Measurements from ENCODE around the gene SH3YL1.
"Not testable (repeated sequence)": the region's sequence is repeated elsewhere in the genome, so short reads cannot be mapped to it uniquely, and the experiment has no call there.

The SH3YL1 gene

GRCh38 chr2:177733-178132 is 86.1 kb downstream of the SH3YL1 start:
- no peak for TF ChIP-seq ZNF384 (IDR thresholded peaks at IDR 0.05)
- POLR2A ChIA-PET: no interaction called here
- CTCF ChIA-PET: no interaction called here
- no peak for DNase-seq (ENCODE audit: extremely low spot score)

- ChIA-PET CTCF (no interaction called here), POLR2A (no interaction called here)
- no peak for TF ChIP-seq ZNF384 (IDR thresholded peaks at IDR 0.05)
- TF ChIP-seq BHLHE40 (IDR thresholded peaks at IDR 0.05; ENCODE audit: borderline replicate concordance): no peak
- TF ChIP-seq FOXK2 (IDR thresholded peaks at IDR 0.05): no peak
- no peak for TF ChIP-seq LEF1 (IDR thresholded peaks at IDR 0.05; ENCODE audit: borderline replicate concordance)
- TF ChIP-seq L3MBTL2 (conservative IDR thresholded peaks at IDR 0.05): no peak
- TF ChIP-seq ELF4 (IDR thresholded peaks at IDR 0.05): no peak
- TF ChIP-seq NFRKB (IDR thresholded peaks at IDR 0.05): no peak
- TF ChIP-seq SP1 (IDR thresholded peaks at IDR 0.05): no peak
- TF ChIP-seq HDGF (IDR thresholded peaks at IDR 0.05; ENCODE audit: borderline replicate concordance): no peak
- no peak for TF ChIP-seq TARDBP (IDR thresholded peaks at IDR 0.05)
- no peak for TF ChIP-seq FOXA1 (IDR thresholded peaks at IDR 0.05)
- no peak for TF ChIP-seq ARNT (IDR thresholded peaks at IDR 0.05)
- no peak for TF ChIP-seq CTBP1 (IDR thresholded peaks at IDR 0.05; ENCODE audit: borderline replicate concordance)
- TF ChIP-seq PKNOX1 (IDR thresholded peaks at IDR 0.05): no peak
- no peak for DNase-seq (ENCODE audit: extremely low spot score)
Measured at GRCh38 chr2:176917-177316, 86.9 kb downstream of the SH3YL1 start.

GRCh38 chr2:175880-176820 is 87.7 kb downstream of the SH3YL1 start:
- DNase-seq (ENCODE audit: extremely low spot score): no peak
- TF ChIP-seq FOXA1 (IDR thresholded peaks at IDR 0.05) (no peak), ELF4 (IDR thresholded peaks at IDR 0.05) (no peak), PKNOX1 (IDR thresholded peaks at IDR 0.05) (no peak), HDGF (IDR thresholded peaks at IDR 0.05; ENCODE audit: borderline replicate concordance) (no peak), NFRKB (IDR thresholded peaks at IDR 0.05) (no peak), FOXM1 (IDR thresholded peaks at IDR 0.05; ENCODE audit: borderline replicate concordance) (no peak), BHLHE40 (IDR thresholded peaks at IDR 0.05; ENCODE audit: borderline replicate concordance) (no peak), ZNF384 (IDR thresholded peaks at IDR 0.05) (no peak), L3MBTL2 (conservative IDR thresholded peaks at IDR 0.05) (no peak), ARNT (IDR thresholded peaks at IDR 0.05) (no peak)
- ChIA-PET CTCF (no interaction called here), POLR2A (no interaction called here)

GRCh38 chr2:175161-175786 is 88.6 kb downstream of the SH3YL1 start:
- DNase-seq (ENCODE audit: extremely low spot score): no peak
- ChIA-PET CTCF (no interaction called here), POLR2A (no interaction called here)
- TF ChIP-seq LEF1 (IDR thresholded peaks at IDR 0.05; ENCODE audit: borderline replicate concordance): no peak
- no peak for TF ChIP-seq FOXA1 (IDR thresholded peaks at IDR 0.05)
- no peak for TF ChIP-seq SUZ12 (IDR thresholded peaks at IDR 0.05)
- TF ChIP-seq FOXK2 (IDR thresholded peaks at IDR 0.05): no peak
- TF ChIP-seq HDGF (IDR thresholded peaks at IDR 0.05; ENCODE audit: borderline replicate concordance): no peak
- no peak for TF ChIP-seq CTBP1 (IDR thresholded peaks at IDR 0.05; ENCODE audit: borderline replicate concordance)
- TF ChIP-seq PKNOX1 (IDR thresholded peaks at IDR 0.05): no peak
- TF ChIP-seq ELF4 (IDR thresholded peaks at IDR 0.05): no peak
- TF ChIP-seq TARDBP (IDR thresholded peaks at IDR 0.05): no peak
- TF ChIP-seq ZNF384 (IDR thresholded peaks at IDR 0.05): no peak
- TF ChIP-seq NFRKB (IDR thresholded peaks at IDR 0.05): no peak
- no peak for TF ChIP-seq SP1 (IDR thresholded peaks at IDR 0.05)
- no peak for TF ChIP-seq L3MBTL2 (conservative IDR thresholded peaks at IDR 0.05)
- TF ChIP-seq BHLHE40 (IDR thresholded peaks at IDR 0.05; ENCODE audit: borderline replicate concordance): no peak
- TF ChIP-seq FOXM1 (IDR thresholded peaks at IDR 0.05; ENCODE audit: borderline replicate concordance): no peak
- no peak for TF ChIP-seq ARNT (IDR thresholded peaks at IDR 0.05)

- POLR2A ChIA-PET; CTCF ChIA-PET; DNase-seq (ENCODE audit: extremely low spot score): not testable (repeated sequence)
Measured at GRCh38 chr2:172120-172519, 91.7 kb downstream of the SH3YL1 start.

GRCh38 chr2:169741-170140 is 94.1 kb downstream of the SH3YL1 start:
- POLR2A ChIA-PET: no interaction called here
- no peak for DNase-seq (ENCODE audit: extremely low spot score)
- TF ChIP-seq FOXM1 (IDR thresholded peaks at IDR 0.05; ENCODE audit: borderline replicate concordance): no peak
- no peak for TF ChIP-seq LEF1 (IDR thresholded peaks at IDR 0.05; ENCODE audit: borderline replicate concordance)
- no peak for TF ChIP-seq BHLHE40 (IDR thresholded peaks at IDR 0.05; ENCODE audit: borderline replicate concordance)
- TF ChIP-seq ZNF384 (IDR thresholded peaks at IDR 0.05): no peak
- TF ChIP-seq ELF4 (IDR thresholded peaks at IDR 0.05): no peak
- no peak for TF ChIP-seq CTBP1 (IDR thresholded peaks at IDR 0.05; ENCODE audit: borderline replicate concordance)
- no peak for TF ChIP-seq HDGF (IDR thresholded peaks at IDR 0.05; ENCODE audit: borderline replicate concordance)
- TF ChIP-seq NFRKB (IDR thresholded peaks at IDR 0.05): no peak
- no peak for TF ChIP-seq FOXA1 (IDR thresholded peaks at IDR 0.05)
- CTCF ChIA-PET: no interaction called here
